Fibroblast of skin of left quadriceps (primary cell): ENCODE measurements around the gene TMEM170A.

ENCODE experiments used
- DNase-seq, 2 experiments: peaks; one replicate each; pipeline ENCODE4 v3.0.0-alpha.2; 2013; ENCODE audit warnings: low read depth in 2 of 2

TMEM170A gene

GRCh38 chr16:75402159-75402820 is 62.2 kb downstream of the TMEM170A start:
- peak; percentile 26 for DNase-seq

GRCh38 chr16:75401691-75402090 is 62.8 kb downstream of the TMEM170A start:
- no peak for DNase-seq

GRCh38 chr16:75398333-75398732 is 66.2 kb downstream of the TMEM170A start:
- DNase-seq, result no peak

- DNase-seq, result no peak
These were observed 69.5 kb downstream of the TMEM170A start for GRCh38 chr16:75394941-75395340.
